Ascending aorta (tissue), 2 donors: ENCODE measurements around the gene NLGN1. TPM values are rescaled to one million over a fixed set of nuclear protein-coding genes. Genes with fewer than 3 reads are reported as not detected.

ENCODE experiments used
- DNase-seq, 2 donors: peaks; one replicate each; pipeline ENCODE4 v3.0.0-alpha.2; 2019; ENCODE audit warnings: low spot score in 2 of 2
- H3K27ac ChIP-seq, 2 donors: fragments of 200-600 bp; sonication (generic); one replicate each; pipeline ENCODE4 v1.5.1; 2016 to 2017; ENCODE audit warnings: mild to moderate bottlenecking in 1 of 2
- H3K27me3 ChIP-seq: fragments of 200-600 bp; sonication (generic); one replicate; pipeline ENCODE4 v1.5.1; 2017
- H3K36me3 ChIP-seq, 2 donors: fragments of 200-600 bp; sonication (generic); one replicate each; pipeline ENCODE4 v1.5.1; 2016
- H3K4me1 ChIP-seq, 2 donors: fragments of 200-600 bp; sonication (generic); one replicate each; pipeline ENCODE4 v1.5.1; 2016 to 2017; ENCODE audit warnings: mild to moderate bottlenecking in 1 of 2
- H3K4me3 ChIP-seq, 2 donors: fragments of 200-600 bp; sonication (generic); one replicate each; pipeline ENCODE4 v1.5.1; 2016 to 2017; ENCODE audit warnings: mild to moderate bottlenecking in 1 of 2
- H3K9me3 ChIP-seq, 2 donors: fragments of 200-600 bp; sonication (generic); one replicate each; pipeline ENCODE4 v1.5.1; 2016
- CTCF ChIP-seq, 3 experiments: fragments of 200-600 bp in 2 of 3; fragments of 450-650 bp in 1 of 3; sonication (generic) in 2 of 3; IDR thresholded peaks; one replicate each; pipeline ENCODE4 v1.5.1; 2016 to 2019; ENCODE audit warnings: antibody characterized with exemption in 3 of 3, mild to moderate bottlenecking in 1 of 3, moderate library complexity in 1 of 3
- intact Hi-C: fragments of 100-400 bp; cut with DNase I; formaldehyde crosslinking; loops from one replicate; pipeline ENCODE4 v1.15.1; 2023
- total RNA-seq: library from RNA; depleted of rRNA; stranded (reverse); fragments of >200 nt; gene quantifications from one replicate; pipeline ENCODE4 v1.1.0, GENCODE V29; 2016

Gene NLGN1
- total RNA-seq, 1 donor from 2014 or later = 5.2 TPM

DNA sequence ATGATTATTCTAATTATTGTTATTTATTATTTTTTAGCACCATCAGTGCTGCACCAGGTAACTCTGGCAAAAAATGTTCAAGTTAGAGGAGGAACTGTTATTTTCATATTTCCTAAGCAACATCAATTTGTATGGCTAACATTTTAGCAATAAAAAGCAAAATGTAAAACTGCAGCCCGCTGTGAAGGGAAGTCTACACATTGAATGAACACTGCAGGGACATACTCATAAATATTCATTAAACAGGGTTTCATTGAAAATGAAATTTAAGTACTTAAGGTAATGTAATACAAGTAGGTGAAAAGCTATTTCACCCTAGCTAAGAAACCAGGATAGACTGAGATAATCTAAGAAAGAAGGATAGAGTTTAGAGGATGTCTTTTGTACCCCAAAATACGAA, 532.7 kb downstream of the NLGN1 start:
- H3K4me3 ChIP-seq = no peak overlapping the region
- H3K9me3 ChIP-seq = no peaks in the 10 kb centered on the region
- no peak overlapping the region for H3K27ac ChIP-seq
- no peak for TF ChIP-seq CTCF (IDR thresholded peaks at IDR 0.05)
- intact Hi-C loops = no loop called here
- H3K27me3 ChIP-seq = no peaks in the 10 kb centered on the region
- H3K36me3 ChIP-seq = no peaks in the 10 kb centered on the region
- no peaks in the 10 kb centered on the region for H3K4me1 ChIP-seq
- no peak for DNase-seq

- Histone ChIP-seq H3K9me3 (no peaks in the 10 kb centered on the region), H3K27me3 (no peaks in the 10 kb centered on the region), H3K27ac (no peak overlapping the region), H3K4me3 (no peak overlapping the region), H3K4me1 (no peaks in the 10 kb centered on the region), H3K36me3 (no peaks in the 10 kb centered on the region)
- TF ChIP-seq CTCF (IDR thresholded peaks at IDR 0.05) = no peak
- intact Hi-C loops = no loop called here
- DNase-seq = no peak
Observed at GRCh38 chr3:173932624-173933023, 535.1 kb downstream of the NLGN1 start.

DNA sequence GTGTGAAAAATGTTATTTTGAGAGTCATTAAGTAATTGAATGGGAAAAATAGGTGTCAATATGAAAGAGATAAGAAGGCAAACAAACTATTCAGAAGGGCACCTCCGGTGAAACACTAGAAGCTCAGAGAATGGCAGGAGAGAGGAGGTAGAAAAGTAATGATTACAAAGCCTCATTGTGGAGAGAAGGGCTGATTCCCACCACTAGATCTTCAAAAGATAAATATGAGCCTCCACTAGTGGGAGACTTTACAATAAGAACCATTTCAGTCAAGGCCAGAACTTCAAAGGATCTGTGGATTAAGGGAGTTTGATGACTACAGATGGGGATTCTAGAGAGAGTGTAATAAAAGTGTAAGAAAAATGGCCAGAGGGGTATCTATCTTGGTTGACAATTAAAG, 535.6 kb downstream of the NLGN1 start:
- intact Hi-C loops = no loop called here
- Histone ChIP-seq H3K36me3 (no peaks in the 10 kb centered on the region), H3K4me3 (no peak overlapping the region), H3K4me1 (no peaks in the 10 kb centered on the region), H3K9me3 (no peaks in the 10 kb centered on the region), H3K27me3 (no peaks in the 10 kb centered on the region), H3K27ac (no peak overlapping the region)
- no peak for TF ChIP-seq CTCF (IDR thresholded peaks at IDR 0.05)
- no peak for DNase-seq

- TF ChIP-seq CTCF (IDR thresholded peaks at IDR 0.05) = no peak
- intact Hi-C loops = no loop called here
- no peaks in the 10 kb centered on the region for H3K27me3 ChIP-seq
- no peaks in the 10 kb centered on the region for H3K36me3 ChIP-seq
- H3K4me3 ChIP-seq = no peak overlapping the region
- H3K9me3 ChIP-seq = no peaks in the 10 kb centered on the region
- H3K27ac ChIP-seq = no peak overlapping the region
- DNase-seq = no peak
- H3K4me1 ChIP-seq = no peaks in the 10 kb centered on the region
Observed at GRCh38 chr3:173936316-173936715, 538.8 kb downstream of the NLGN1 start.

GRCh38 chr3:173938159-173938558, 540.6 kb downstream of the NLGN1 start:
- Histone ChIP-seq H3K9me3 (no peaks in the 10 kb centered on the region), H3K4me1 (no peaks in the 10 kb centered on the region), H3K27me3 (no peaks in the 10 kb centered on the region), H3K27ac (no peak overlapping the region), H3K36me3 (no peaks in the 10 kb centered on the region), H3K4me3 (no peak overlapping the region)
- intact Hi-C loops = no loop called here
- no peak for DNase-seq
- no peak for TF ChIP-seq CTCF (IDR thresholded peaks at IDR 0.05)

DNA sequence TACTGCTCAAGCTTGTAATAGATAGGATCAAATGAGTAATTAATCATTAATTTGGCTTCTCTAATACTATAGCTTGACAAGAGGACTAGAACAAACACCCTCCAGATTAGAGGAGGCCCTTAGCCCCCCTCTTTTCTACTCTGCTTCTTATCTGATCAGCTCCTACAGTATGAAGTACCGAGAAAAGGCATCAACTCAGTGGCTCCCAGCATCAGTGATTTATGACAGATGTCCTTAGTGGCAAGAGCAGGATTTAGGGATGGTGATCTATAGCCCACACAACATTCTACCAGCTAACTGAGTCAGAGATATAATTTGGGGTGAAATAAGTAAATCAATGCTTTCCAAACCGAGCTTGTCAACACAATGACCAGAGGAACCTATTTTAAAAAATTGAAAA, 541.1 kb downstream of the NLGN1 start:
- TF ChIP-seq CTCF (IDR thresholded peaks at IDR 0.05) = no peak
- H3K27me3 ChIP-seq = no peaks in the 10 kb centered on the region
- intact Hi-C loops = no loop called here

More for the DNA sequence above, 541.1 kb downstream of the NLGN1 start:
- H3K9me3 ChIP-seq = no peaks in the 10 kb centered on the region
- no peak overlapping the region for H3K4me3 ChIP-seq
- no peaks in the 10 kb centered on the region for H3K36me3 ChIP-seq
- H3K4me1 ChIP-seq = no peaks in the 10 kb centered on the region
- no peak for DNase-seq
- no peak overlapping the region for H3K27ac ChIP-seq
